NCI-H1105 (cell line): ENCODE data around the gene LDB2.

Source experiments
- DNase-seq: peaks from one replicate; lab custom pipeline; 2025; lab: John Stamatoyannopoulos, UW

Gene LDB2

GRCh38 chr4:16685536-16685935 is 212.9 kb downstream of the LDB2 start:
- no peak for DNase-seq

GRCh38 chr4:16684935-16685334 is 213.5 kb downstream of the LDB2 start:
- DNase-seq: no peak

GRCh38 chr4:16684097-16684496 is 214.3 kb downstream of the LDB2 start:
- no peak for DNase-seq

GRCh38 chr4:16682975-16683374 is 215.5 kb downstream of the LDB2 start:
- DNase-seq: no peak

- DNase-seq: no peak
Observed at GRCh38 chr4:16677001-16677944, 221.2 kb downstream of the LDB2 start.

GRCh38 chr4:16676230-16676770 is 222.1 kb downstream of the LDB2 start:
- no peak for DNase-seq

- DNase-seq: no peak
Observed at GRCh38 chr4:16674082-16674481, 224.4 kb downstream of the LDB2 start.

- DNase-seq: no peak
Observed at GRCh38 chr4:16672421-16672820, 226.0 kb downstream of the LDB2 start.

GRCh38 chr4:16671741-16672140 is 226.7 kb downstream of the LDB2 start:
- no peak for DNase-seq

- DNase-seq: no peak
Observed at GRCh38 chr4:16670727-16671126, 227.7 kb downstream of the LDB2 start.

GRCh38 chr4:16669036-16669435 is 229.4 kb downstream of the LDB2 start:
- DNase-seq: no peak

GRCh38 chr4:16668488-16668887 is 230.0 kb downstream of the LDB2 start:
- no peak for DNase-seq

GRCh38 chr4:16667464-16667863 is 231.0 kb downstream of the LDB2 start:
- no peak for DNase-seq

GRCh38 chr4:16665942-16666551 is 232.4 kb downstream of the LDB2 start:
- no peak for DNase-seq

- no peak for DNase-seq
Observed at GRCh38 chr4:16663732-16664131, 234.7 kb downstream of the LDB2 start.

- no peak for DNase-seq
Observed at GRCh38 chr4:16663307-16663706, 235.1 kb downstream of the LDB2 start.

GRCh38 chr4:16661813-16662212 is 236.6 kb downstream of the LDB2 start:
- DNase-seq: no peak

- DNase-seq: no peak
Observed at GRCh38 chr4:16660656-16661055, 237.8 kb downstream of the LDB2 start.

GRCh38 chr4:16659694-16660093 is 238.8 kb downstream of the LDB2 start:
- DNase-seq: no peak

GRCh38 chr4:16659079-16659478 is 239.4 kb downstream of the LDB2 start:
- no peak for DNase-seq

- DNase-seq: no peak
Observed at GRCh38 chr4:16658183-16658582, 240.3 kb downstream of the LDB2 start.

- no peak for DNase-seq
Observed at GRCh38 chr4:16655111-16655510, 243.3 kb downstream of the LDB2 start.

GRCh38 chr4:16652732-16653305 is 245.6 kb downstream of the LDB2 start:
- DNase-seq: no peak
